Panc1 (cell line): ENCODE measurements around the gene LCN1. TPM values are rescaled to one million over a fixed set of nuclear protein-coding genes. Genes with fewer than 3 reads are reported as not detected.
A peak's percentile ranks its signal among the peaks of the same experiment; 100 is the strongest.

Source experiments
- ATAC-seq: fragments of 200-7000 bp; cut with Tn5 transposase; 2 replicates; pipeline ENCODE4 v1.9.1; 2020; ENCODE audit warnings: mild to moderate bottlenecking, moderate library complexity
- BruUV-seq: library from RNA; stranded (reverse); fragments of 400-500 nt; replicated peaks from 2 replicates; lab custom pipeline; 2021; lab: Mats Ljungman, UMichigan
- CTCF ChIA-PET: fragments of 300-600 bp; sonication (Branson Sonifier 250); formaldehyde crosslinking; loops from one replicate; lab custom pipeline; 2022; ENCODE audit warnings: antibody characterized with exemption; lab: Charles Lee
- POLR2A ChIA-PET: fragments of 300-600 bp; sonication (Branson Sonifier 250); formaldehyde crosslinking; loops from one replicate; lab custom pipeline; 2022; ENCODE audit warnings: antibody characterized with exemption; lab: Charles Lee
- DNase-seq: peaks from one replicate; pipeline ENCODE4 v3.0.0-alpha.2; 2010; ENCODE audit warnings: low read depth, low spot score
- H3K27ac ChIP-seq: 2 replicates; pipeline ENCODE4 v1.5.1; 2011; ENCODE audit warnings: mild to moderate bottlenecking, low read length, inconsistent platforms
- H3K27me3 ChIP-seq: fragments of 200-500 bp; sonication (Bioruptor generic); 2 replicates; pipeline ENCODE4 v1.6.0; 2014; ENCODE audit warnings: low read length, inconsistent platforms; ENCODE audit not compliant: control insufficient read depth, insufficient read depth
- H3K36me3 ChIP-seq: fragments of 200-500 bp; sonication (Bioruptor generic); 2 replicates; pipeline ENCODE4 v1.5.1; 2014; ENCODE audit warnings: inconsistent platforms, mild to moderate bottlenecking, low read length, moderate library complexity; ENCODE audit not compliant: control insufficient read depth, insufficient read depth
- H3K4me1 ChIP-seq: 2 replicates; pipeline ENCODE4 v1.5.1; 2011; ENCODE audit warnings: inconsistent platforms, mild to moderate bottlenecking, low read length, moderate library complexity; ENCODE audit not compliant: control insufficient read depth, insufficient read depth
- H3K4me3 ChIP-seq, 2 experiments: 2 replicates each; pipeline ENCODE4 v1.5.1; 2011 to 2012; ENCODE audit warnings: low read depth in 2 of 2, low read length in 2 of 2, mild to moderate bottlenecking in 2 of 2, inconsistent platforms in 1 of 2, moderate library complexity in 1 of 2
- H3K9me3 ChIP-seq: fragments of 200-500 bp; sonication (Bioruptor generic); 2 replicates; pipeline ENCODE4 v1.5.1; 2014; ENCODE audit warnings: low read depth, mild to moderate bottlenecking, inconsistent platforms, low read length, moderate library complexity; ENCODE audit not compliant: control insufficient read depth, insufficient read depth
- POLR2AphosphoS5 ChIP-seq: IDR thresholded peaks from 2 replicates; pipeline ENCODE4 v1.6.1; 2012; ENCODE audit warnings: mild to moderate bottlenecking, low read depth, low read length, moderate library complexity
- SIN3A ChIP-seq: IDR thresholded peaks from 2 replicates; pipeline ENCODE4 v1.6.1; 2012; ENCODE audit warnings: low read depth, mild to moderate bottlenecking, low read length, moderate library complexity, borderline replicate concordance; ENCODE audit not compliant: insufficient read depth
- TCF7L2 ChIP-seq: IDR thresholded peaks from 2 replicates; pipeline ENCODE4 v1.6.1; 2011; ENCODE audit warnings: mild to moderate bottlenecking, low read depth, low read length, inconsistent platforms
- in situ Hi-C: cut with HindIII; loops from 2 replicates; pipeline ENCODE4 v1.10.0; 2016; ENCODE audit warnings: low sequenced_read_pairs, low pct_unique_long_range_greater_than_20kb
- intact Hi-C: fragments of 100-400 bp; cut with micrococcal nuclease; formaldehyde crosslinking; loops from one replicate; pipeline ENCODE4 v1.10.0; 2022; ENCODE audit not compliant: unreplicated experiment
- total RNA-seq: library from RNA; stranded (reverse); gene quantifications from one replicate; pipeline ENCODE4 v1.2.1, GENCODE V29; 2021; ENCODE audit not compliant: unreplicated experiment
- TF ChIP-seq, protein P1 (sequence below): fragments of 450-650 bp; IDR thresholded peaks from 2 replicates; pipeline ENCODE4 v1.5.1; 2017; ENCODE audit warnings: mild to moderate bottlenecking
- TF ChIP-seq, protein P2 (sequence below), 2 experiments: IDR thresholded peaks; 2 replicates each; pipeline ENCODE4 v1.6.1; 2011 to 2012; ENCODE audit warnings: low read depth in 2 of 2, control low read depth in 1 of 2, low read length in 1 of 2, mild to moderate bottlenecking in 1 of 2, moderate library complexity in 1 of 2; ENCODE audit not compliant: insufficient read depth in 1 of 2

LCN1 gene
- total RNA-seq, 1 experiment from 2014 or later: not detected

DNA sequence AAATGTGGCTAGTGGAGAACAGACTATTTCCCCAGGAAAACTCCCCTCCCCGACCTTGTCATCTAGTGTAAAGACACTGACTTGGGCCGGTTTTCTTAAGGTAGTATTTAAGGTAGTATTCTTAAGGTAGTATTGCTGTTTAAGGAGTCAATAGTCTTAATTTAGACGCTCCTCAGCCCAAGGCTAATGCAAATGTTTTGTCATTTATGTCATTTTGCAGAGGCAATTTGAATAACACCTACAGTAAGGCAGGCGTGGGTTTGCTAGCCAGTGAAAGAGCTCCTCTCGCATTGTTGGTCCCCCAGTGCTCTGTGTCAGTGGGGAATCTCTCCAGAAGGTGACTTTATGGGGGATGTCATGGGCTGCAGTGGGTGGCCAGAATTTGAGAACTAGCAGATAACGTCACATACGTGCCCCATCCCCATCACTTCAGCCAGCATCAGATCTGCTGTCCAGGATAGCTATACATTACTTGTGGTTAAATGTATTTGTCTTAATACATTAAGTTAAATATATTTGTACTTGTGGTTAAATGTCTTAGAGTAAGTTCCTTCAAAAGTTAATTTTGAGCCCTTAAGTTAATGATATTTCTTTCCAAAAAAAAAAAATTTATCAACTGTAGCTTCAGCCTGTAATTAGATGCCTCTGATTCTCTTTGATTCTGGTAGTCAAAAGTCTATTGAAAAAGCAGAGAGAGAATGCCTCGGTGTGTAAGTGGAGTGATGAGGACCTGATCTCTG is 39.1 kb upstream of the LCN1 start:
- ChIA-PET CTCF (no interaction called here), POLR2A (no interaction called here)
- H3K4me3 ChIP-seq: no peak overlapping the region
- no peak overlapping the region for H3K27ac ChIP-seq
- in situ Hi-C loops (no loop called here), intact Hi-C loops (no loop called here)
- H3K36me3 ChIP-seq: peaks cover 3% of the 10 kb centered on the region
- DNase-seq (no peak), ATAC-seq (no peak)
- BruUV-seq: TSS peak; percentile 59
- TF ChIP-seq, protein P1, sequence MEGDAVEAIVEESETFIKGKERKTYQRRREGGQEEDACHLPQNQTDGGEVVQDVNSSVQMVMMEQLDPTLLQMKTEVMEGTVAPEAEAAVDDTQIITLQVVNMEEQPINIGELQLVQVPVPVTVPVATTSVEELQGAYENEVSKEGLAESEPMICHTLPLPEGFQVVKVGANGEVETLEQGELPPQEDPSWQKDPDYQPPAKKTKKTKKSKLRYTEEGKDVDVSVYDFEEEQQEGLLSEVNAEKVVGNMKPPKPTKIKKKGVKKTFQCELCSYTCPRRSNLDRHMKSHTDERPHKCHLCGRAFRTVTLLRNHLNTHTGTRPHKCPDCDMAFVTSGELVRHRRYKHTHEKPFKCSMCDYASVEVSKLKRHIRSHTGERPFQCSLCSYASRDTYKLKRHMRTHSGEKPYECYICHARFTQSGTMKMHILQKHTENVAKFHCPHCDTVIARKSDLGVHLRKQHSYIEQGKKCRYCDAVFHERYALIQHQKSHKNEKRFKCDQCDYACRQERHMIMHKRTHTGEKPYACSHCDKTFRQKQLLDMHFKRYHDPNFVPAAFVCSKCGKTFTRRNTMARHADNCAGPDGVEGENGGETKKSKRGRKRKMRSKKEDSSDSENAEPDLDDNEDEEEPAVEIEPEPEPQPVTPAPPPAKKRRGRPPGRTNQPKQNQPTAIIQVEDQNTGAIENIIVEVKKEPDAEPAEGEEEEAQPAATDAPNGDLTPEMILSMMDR: no peak
- no peak for TF ChIP-seq POLR2AphosphoS5
- no peak for TF ChIP-seq SIN3A
- TF ChIP-seq, protein P2, sequence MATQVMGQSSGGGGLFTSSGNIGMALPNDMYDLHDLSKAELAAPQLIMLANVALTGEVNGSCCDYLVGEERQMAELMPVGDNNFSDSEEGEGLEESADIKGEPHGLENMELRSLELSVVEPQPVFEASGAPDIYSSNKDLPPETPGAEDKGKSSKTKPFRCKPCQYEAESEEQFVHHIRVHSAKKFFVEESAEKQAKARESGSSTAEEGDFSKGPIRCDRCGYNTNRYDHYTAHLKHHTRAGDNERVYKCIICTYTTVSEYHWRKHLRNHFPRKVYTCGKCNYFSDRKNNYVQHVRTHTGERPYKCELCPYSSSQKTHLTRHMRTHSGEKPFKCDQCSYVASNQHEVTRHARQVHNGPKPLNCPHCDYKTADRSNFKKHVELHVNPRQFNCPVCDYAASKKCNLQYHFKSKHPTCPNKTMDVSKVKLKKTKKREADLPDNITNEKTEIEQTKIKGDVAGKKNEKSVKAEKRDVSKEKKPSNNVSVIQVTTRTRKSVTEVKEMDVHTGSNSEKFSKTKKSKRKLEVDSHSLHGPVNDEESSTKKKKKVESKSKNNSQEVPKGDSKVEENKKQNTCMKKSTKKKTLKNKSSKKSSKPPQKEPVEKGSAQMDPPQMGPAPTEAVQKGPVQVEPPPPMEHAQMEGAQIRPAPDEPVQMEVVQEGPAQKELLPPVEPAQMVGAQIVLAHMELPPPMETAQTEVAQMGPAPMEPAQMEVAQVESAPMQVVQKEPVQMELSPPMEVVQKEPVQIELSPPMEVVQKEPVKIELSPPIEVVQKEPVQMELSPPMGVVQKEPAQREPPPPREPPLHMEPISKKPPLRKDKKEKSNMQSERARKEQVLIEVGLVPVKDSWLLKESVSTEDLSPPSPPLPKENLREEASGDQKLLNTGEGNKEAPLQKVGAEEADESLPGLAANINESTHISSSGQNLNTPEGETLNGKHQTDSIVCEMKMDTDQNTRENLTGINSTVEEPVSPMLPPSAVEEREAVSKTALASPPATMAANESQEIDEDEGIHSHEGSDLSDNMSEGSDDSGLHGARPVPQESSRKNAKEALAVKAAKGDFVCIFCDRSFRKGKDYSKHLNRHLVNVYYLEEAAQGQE (IDR thresholded peaks at IDR 0.05; ENCODE audit: insufficient read depth in 1 of 2, low read depth in 2 of 2, low read length in 1 of 2): no peak
- TF ChIP-seq TCF7L2: no peak
- H3K27me3 ChIP-seq: no peaks in the 10 kb centered on the region
- no peaks in the 10 kb centered on the region for H3K9me3 ChIP-seq
- H3K4me1 ChIP-seq: peaks cover 3% of the 10 kb centered on the region; the same call in 1 of the 2 replicates

DNA sequence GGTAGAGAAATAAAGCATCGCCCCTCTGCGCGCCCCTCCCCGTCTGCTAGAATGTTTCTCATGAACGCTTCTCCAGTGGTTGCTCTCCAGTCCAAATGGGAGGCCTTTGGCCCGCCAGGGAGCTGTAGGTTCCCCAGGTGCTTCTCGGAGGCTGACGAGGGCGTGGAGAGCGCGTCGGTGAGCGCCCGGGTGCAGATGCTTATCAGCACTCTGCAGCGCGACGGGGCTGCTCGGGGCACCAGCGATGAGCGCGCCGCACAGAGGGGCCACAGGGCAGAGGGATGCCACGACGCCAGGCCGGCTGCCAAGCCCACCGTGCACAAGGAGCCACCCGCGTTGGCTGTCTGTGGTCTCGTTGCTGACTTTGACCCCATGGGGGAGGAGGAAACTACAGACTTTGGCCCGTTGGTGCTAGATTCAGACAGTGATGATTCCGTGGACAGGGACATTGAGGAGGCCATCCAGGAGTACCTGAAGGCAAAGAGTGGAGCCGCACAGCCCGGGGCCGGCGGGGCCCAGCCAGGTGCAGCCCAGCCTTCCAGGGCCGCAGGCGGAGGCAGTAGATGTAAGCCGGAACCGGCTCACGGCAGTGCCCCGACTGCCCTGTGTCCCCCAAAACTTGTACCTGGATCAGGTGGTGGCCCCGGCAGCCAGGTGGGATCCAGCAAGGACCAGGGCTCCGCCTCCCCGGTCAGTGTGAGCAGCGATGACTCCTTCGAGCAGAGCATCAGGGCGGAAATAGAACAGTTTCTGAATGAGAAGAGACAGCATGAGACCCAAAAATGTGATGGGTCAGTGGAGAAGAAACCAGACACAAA is 36.6 kb upstream of the LCN1 start:
- no TSS peak for BruUV-seq
- no peak for DNase-seq
- POLR2A ChIA-PET: no interaction called here
- no peak for ATAC-seq
- intact Hi-C loops (no loop called here), in situ Hi-C loops (no loop called here)
- Histone ChIP-seq H3K4me1 (no peaks in the 10 kb centered on the region), H3K4me3 (no peak overlapping the region), H3K9me3 (no peaks in the 10 kb centered on the region), H3K27me3 (no peaks in the 10 kb centered on the region), H3K27ac (no peak overlapping the region), H3K36me3 (peaks cover 3% of the 10 kb centered on the region)
- CTCF ChIA-PET: no interaction called here
- TF ChIP-seq, protein P1: no peak
- no peak for TF ChIP-seq TCF7L2
- TF ChIP-seq, protein P2 (IDR thresholded peaks at IDR 0.05; ENCODE audit: insufficient read depth in 1 of 2, low read depth in 2 of 2, low read length in 1 of 2): no peak
- TF ChIP-seq POLR2AphosphoS5: no peak
- TF ChIP-seq SIN3A: no peak
